ENCODE data around the gene TTC39A. TPM values are rescaled to one million over a fixed set of nuclear protein-coding genes. Genes with fewer than 3 reads are reported as not detected.

TTC39A gene
- total and polyA plus RNA-seq, 2 donors (not counting 1 experiment from before 2014, with no cell fraction given), result not detected

DNA sequence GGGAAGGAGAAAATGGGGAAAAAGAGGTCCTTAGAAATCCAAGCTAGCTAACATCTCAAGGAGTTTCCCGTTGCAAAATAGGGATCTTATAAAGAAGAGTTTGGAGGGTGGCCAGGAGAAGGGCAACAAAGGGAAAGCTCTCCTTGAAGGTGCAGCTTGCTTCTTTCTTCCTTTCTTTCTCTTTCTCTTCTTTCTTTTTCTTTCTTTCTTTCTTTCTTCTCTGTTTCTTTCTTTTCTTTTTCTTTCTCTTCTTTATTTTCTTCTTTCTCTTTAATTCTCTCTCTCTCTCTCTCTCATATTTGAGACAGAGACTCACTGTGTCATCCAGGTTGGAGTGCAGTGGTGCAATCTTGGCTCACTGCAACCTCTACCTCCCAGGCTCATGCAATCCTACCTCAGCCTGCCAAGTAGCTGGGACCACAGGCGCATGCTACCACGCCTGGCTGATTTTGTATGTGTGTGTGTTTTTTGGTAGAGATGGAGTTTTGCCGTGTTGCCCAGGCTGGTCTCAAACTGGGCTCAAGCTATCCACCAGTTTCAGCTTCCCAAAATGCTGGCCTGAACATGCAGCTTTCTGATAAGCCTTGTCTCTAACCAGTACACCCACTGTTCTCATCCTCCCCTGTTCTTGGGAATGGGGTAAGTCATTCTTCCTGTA lies 49.9 kb downstream of the TTC39A start:
- POLR2A ChIA-PET, result interaction anchor here (0.7 kb wide), 1 partner anchor 189 kb away, joined by 3 read pairs; no protein-coding TSS in a partner anchor
- Histone ChIP-seq H2AFZ (ENCODE audit: insufficient read depth, low read depth, low read length, poor library complexity, severe bottlenecking) (no peak overlapping the region), H4K20me1 (ENCODE audit: control insufficient read depth, insufficient read depth, low read length, poor library complexity, severe bottlenecking) (no peaks in the 10 kb centered on the region), H3K4me1 (ENCODE audit: control insufficient read depth in 2 of 2, insufficient read depth in 2 of 2, low read length in 2 of 2) (no peaks in the 10 kb centered on the region), H3K9me3 (ENCODE audit: control extremely low read depth in 1 of 3, control insufficient read depth in 2 of 3, insufficient read depth in 1 of 3, low read length in 2 of 3) (no peaks in the 10 kb centered on the region), H3K27me3 (replicated peaks in 1 of 4; ENCODE audit: control extremely low read depth in 1 of 4, control insufficient read depth in 3 of 4, insufficient read depth in 4 of 4, low read length in 3 of 4) (no peaks in the 10 kb centered on the region), H3K9ac (ENCODE audit: low read length) (no peak overlapping the region), H3K4me3 (ENCODE audit: control extremely low read depth in 1 of 5, extremely low read depth in 1 of 5, insufficient read depth in 1 of 5, low read depth in 2 of 5, low read length in 4 of 5) (no peak overlapping the region), H3K27ac (ENCODE audit: low read length in 2 of 2) (no peak overlapping the region), H3K4me2 (replicated peaks; ENCODE audit: low read depth, low read length, poor library complexity, severe bottlenecking) (no peak overlapping the region), H3K79me2 (ENCODE audit: control insufficient read depth, insufficient read depth, low read length) (no peaks in the 10 kb centered on the region), H3K36me3 (replicated peaks in 1 of 2; ENCODE audit: control extremely low read depth in 1 of 2, control insufficient read depth in 1 of 2, extremely low read depth in 1 of 2, insufficient read depth in 2 of 2, low read length in 1 of 2) (no peaks in the 10 kb centered on the region)
- WGBS (ENCODE audit: insufficient coverage), result no CpG with 5 or more reads among the region's 4 CpGs
- Mint-ChIP-seq H3K4me3 (no peak overlapping the region), H3K4me1 (no peaks in the 10 kb centered on the region), H3K27me3 (no peaks in the 10 kb centered on the region), H3K27ac (no peak overlapping the region), H3K9me3 (ENCODE audit: insufficient read depth) (no peaks in the 10 kb centered on the region)
- intact Hi-C loops (cut with micrococcal nuclease), result no loop called here
- TF ChIP-seq, protein P1, sequence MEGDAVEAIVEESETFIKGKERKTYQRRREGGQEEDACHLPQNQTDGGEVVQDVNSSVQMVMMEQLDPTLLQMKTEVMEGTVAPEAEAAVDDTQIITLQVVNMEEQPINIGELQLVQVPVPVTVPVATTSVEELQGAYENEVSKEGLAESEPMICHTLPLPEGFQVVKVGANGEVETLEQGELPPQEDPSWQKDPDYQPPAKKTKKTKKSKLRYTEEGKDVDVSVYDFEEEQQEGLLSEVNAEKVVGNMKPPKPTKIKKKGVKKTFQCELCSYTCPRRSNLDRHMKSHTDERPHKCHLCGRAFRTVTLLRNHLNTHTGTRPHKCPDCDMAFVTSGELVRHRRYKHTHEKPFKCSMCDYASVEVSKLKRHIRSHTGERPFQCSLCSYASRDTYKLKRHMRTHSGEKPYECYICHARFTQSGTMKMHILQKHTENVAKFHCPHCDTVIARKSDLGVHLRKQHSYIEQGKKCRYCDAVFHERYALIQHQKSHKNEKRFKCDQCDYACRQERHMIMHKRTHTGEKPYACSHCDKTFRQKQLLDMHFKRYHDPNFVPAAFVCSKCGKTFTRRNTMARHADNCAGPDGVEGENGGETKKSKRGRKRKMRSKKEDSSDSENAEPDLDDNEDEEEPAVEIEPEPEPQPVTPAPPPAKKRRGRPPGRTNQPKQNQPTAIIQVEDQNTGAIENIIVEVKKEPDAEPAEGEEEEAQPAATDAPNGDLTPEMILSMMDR (IDR thresholded peaks at IDR 0.05), result no peak
- no peak for TF ChIP-seq EZH2 (IDR thresholded peaks at IDR 0.05; ENCODE audit: borderline replicate concordance, insufficient read depth, low read depth, low read length, poor library complexity, severe bottlenecking)
- CTCF ChIA-PET, result no interaction called here
- DNase-seq (no peak), ATAC-seq (ENCODE audit: low read depth) (no peak)

GRCh38 chr1:51276286-51276685 lies 54.1 kb downstream of the TTC39A start:
- ChIA-PET CTCF (no interaction called here), POLR2A (no interaction called here)
- Histone ChIP-seq H3K79me2 (ENCODE audit: control insufficient read depth, insufficient read depth, low read length) (no peaks in the 10 kb centered on the region), H3K4me3 (ENCODE audit: control extremely low read depth in 1 of 5, extremely low read depth in 1 of 5, insufficient read depth in 1 of 5, low read depth in 2 of 5, low read length in 4 of 5) (no peak overlapping the region), H3K4me2 (replicated peaks; ENCODE audit: low read depth, low read length, poor library complexity, severe bottlenecking) (no peak overlapping the region), H3K9me3 (ENCODE audit: control extremely low read depth in 1 of 3, control insufficient read depth in 2 of 3, insufficient read depth in 1 of 3, low read length in 2 of 3) (no peaks in the 10 kb centered on the region), H3K36me3 (replicated peaks in 1 of 2; ENCODE audit: control extremely low read depth in 1 of 2, control insufficient read depth in 1 of 2, extremely low read depth in 1 of 2, insufficient read depth in 2 of 2, low read length in 1 of 2) (peaks cover 2 to 9% of the 10 kb centered on the region in 2 experiments), H3K27ac (ENCODE audit: low read length in 2 of 2) (no peak overlapping the region), H3K9ac (ENCODE audit: low read length) (no peak overlapping the region), H2AFZ (ENCODE audit: insufficient read depth, low read depth, low read length, poor library complexity, severe bottlenecking) (no peak overlapping the region), H3K4me1 (ENCODE audit: control insufficient read depth in 2 of 2, insufficient read depth in 2 of 2, low read length in 2 of 2) (no peaks in the 10 kb centered on the region), H4K20me1 (ENCODE audit: control insufficient read depth, insufficient read depth, low read length, poor library complexity, severe bottlenecking) (no peaks in the 10 kb centered on the region), H3K27me3 (replicated peaks in 1 of 4; ENCODE audit: control extremely low read depth in 1 of 4, control insufficient read depth in 3 of 4, insufficient read depth in 4 of 4, low read length in 3 of 4) (no peaks in the 10 kb centered on the region)
- H3K27me3 Mint-ChIP-seq, result no peaks in the 10 kb centered on the region
- 95% methylated on average over 6 of the region's 7 CpGs for WGBS (ENCODE audit: insufficient coverage)
- intact Hi-C loops (cut with micrococcal nuclease), result no loop called here
- ATAC-seq (ENCODE audit: low read depth) (no peak), DNase-seq (no peak)
- no peaks in the 10 kb centered on the region for H3K9me3 Mint-ChIP-seq (ENCODE audit: insufficient read depth)
- H3K4me1 Mint-ChIP-seq, result no peaks in the 10 kb centered on the region
- no peak overlapping the region for H3K27ac Mint-ChIP-seq
- H3K4me3 Mint-ChIP-seq, result no peak overlapping the region
- no peak for TF ChIP-seq EZH2 (IDR thresholded peaks at IDR 0.05; ENCODE audit: borderline replicate concordance, insufficient read depth, low read depth, low read length, poor library complexity, severe bottlenecking)
- TF ChIP-seq, protein P1 (IDR thresholded peaks at IDR 0.05), result no peak
